ENCODE data around the gene PTX4.

PTX4 gene

GRCh38 chr16:1523581-1524245, 35.0 kb upstream of the PTX4 start:
- no peak for DNase-seq

- DNase-seq = no peak
These were observed 31.7 kb upstream of the PTX4 start for GRCh38 chr16:1520461-1520860.

GRCh38 chr16:1519831-1520230, 31.1 kb upstream of the PTX4 start:
- no peak for DNase-seq

- no peak for DNase-seq
These were observed 29.9 kb upstream of the PTX4 start for GRCh38 chr16:1518626-1519135.

- no peak for DNase-seq
These were observed 25.8 kb upstream of the PTX4 start for GRCh38 chr16:1514507-1514906.

GRCh38 chr16:1512774-1513173, 24.0 kb upstream of the PTX4 start:
- DNase-seq = no peak

GRCh38 chr16:1511662-1512569, 23.2 kb upstream of the PTX4 start:
- DNase-seq = no peak

- DNase-seq = no peak
These were observed 22.2 kb upstream of the PTX4 start for GRCh38 chr16:1510941-1511351.

GRCh38 chr16:1510272-1510671, 21.5 kb upstream of the PTX4 start:
- DNase-seq = no peak

- no peak for DNase-seq
These were observed 20.8 kb upstream of the PTX4 start for GRCh38 chr16:1509307-1510221.

GRCh38 chr16:1508494-1509187, 19.9 kb upstream of the PTX4 start:
- DNase-seq = no peak

GRCh38 chr16:1506494-1507213, 17.9 kb upstream of the PTX4 start:
- no peak for DNase-seq

- no peak for DNase-seq
These were observed 17.2 kb upstream of the PTX4 start for GRCh38 chr16:1505912-1506311.

GRCh38 chr16:1505073-1505844, 16.5 kb upstream of the PTX4 start:
- DNase-seq = no peak

GRCh38 chr16:1503110-1503955, 14.6 kb upstream of the PTX4 start:
- DNase-seq = no peak

GRCh38 chr16:1502092-1503004, 13.6 kb upstream of the PTX4 start:
- no peak for DNase-seq

- no peak for DNase-seq
These were observed 12.9 kb upstream of the PTX4 start for GRCh38 chr16:1501630-1502029.

GRCh38 chr16:1500465-1501150, 11.9 kb upstream of the PTX4 start:
- no peak for DNase-seq
